ENCODE results near the gene SEMA7A. TPM values are rescaled to one million over a fixed set of nuclear protein-coding genes. Genes with fewer than 3 reads are reported as not detected.
"Not testable (repeated sequence)": the region's sequence is repeated elsewhere in the genome, so short reads cannot be mapped to it uniquely, and the experiment has no call there.

The SEMA7A gene
- total and polyA plus RNA-seq, 2 of the 4 experiments (the other 2 are of a cell fraction), result 30.5 to 87.3 TPM

DNA sequence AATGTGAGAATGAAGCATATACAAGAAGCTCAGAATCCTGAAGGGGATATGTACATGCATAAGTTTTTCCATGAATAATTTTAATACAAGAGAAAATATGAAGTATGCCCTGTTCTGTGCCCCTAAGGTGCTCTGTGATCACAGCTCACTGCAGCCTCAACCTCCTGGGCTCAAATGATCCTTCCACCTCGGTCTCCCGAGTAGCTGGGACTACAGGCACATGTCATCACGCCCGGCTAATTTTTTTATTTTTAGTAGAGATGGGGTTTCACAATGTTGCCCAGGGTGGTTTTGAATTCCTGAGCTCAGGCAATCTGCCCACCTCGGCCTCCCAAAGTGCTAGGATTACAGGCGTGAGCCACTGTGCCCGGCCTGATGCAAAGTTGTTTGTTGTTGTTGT lies 37.9 kb upstream of the SEMA7A start:
- H2BK5ac ChIP-seq (ENCODE audit: low read depth, low read length, poor library complexity, severe bottlenecking); H3K56ac ChIP-seq (ENCODE audit: extremely low read depth, insufficient read depth, low read length); H2BK20ac ChIP-seq (ENCODE audit: low read depth, low read length); H3K9ac ChIP-seq (ENCODE audit: low read depth, low read length); H4K20me1 ChIP-seq (ENCODE audit: insufficient read depth, low read length); POLR2A ChIA-PET (ENCODE audit: unreplicated experiment); intact Hi-C loops (cut with micrococcal nuclease); H3K4me3 ChIP-seq (ENCODE audit: insufficient read depth, low read depth, low read length); in situ Hi-C loops (cut with MboI; ENCODE audit: low sequenced_read_pairs); BruUV-seq (replicated peaks); H2AK9ac ChIP-seq (replicated peaks; ENCODE audit: low read depth, low read length, poor library complexity); H2AK5ac ChIP-seq (ENCODE audit: low read depth, low read length); H4K8ac ChIP-seq (ENCODE audit: low read depth in 2 of 2, low read length in 2 of 2); H4K91ac ChIP-seq (ENCODE audit: insufficient read depth, low read depth, low read length); ATAC-seq (ENCODE audit: low read depth); H3K27me3 ChIP-seq (ENCODE audit: control insufficient read depth, insufficient read depth, low read length); H3K9me1 ChIP-seq (ENCODE audit: insufficient read depth, low read length); H2BK15ac ChIP-seq (ENCODE audit: low read depth, low read length); DNase-seq; H2AFZ ChIP-seq (replicated peaks; ENCODE audit: low read length, poor library complexity); H3K14ac ChIP-seq (replicated peaks; ENCODE audit: low read depth, low read length); dilution Hi-C loops (cut with HindIII; ENCODE audit: low sequenced_read_pairs, unreplicated experiment); H3K4me2 ChIP-seq (ENCODE audit: low read depth, low read length); H3K4me1 ChIP-seq (ENCODE audit: control insufficient read depth, insufficient read depth, low read length); H4K5ac ChIP-seq (ENCODE audit: low read depth, low read length); H3K36me3 ChIP-seq (ENCODE audit: control insufficient read depth, insufficient read depth, low read length); H3K9me3 ChIP-seq (ENCODE audit: control insufficient read depth, insufficient read depth, low read length); H3K79me1 ChIP-seq (ENCODE audit: low read depth in 1 of 2, low read length in 2 of 2); H3K27ac ChIP-seq (ENCODE audit: insufficient read depth, low read length); H3K4ac ChIP-seq (ENCODE audit: low read depth, low read length); H2BK120ac ChIP-seq (ENCODE audit: low read depth, low read length); H3K23ac ChIP-seq (ENCODE audit: low read depth, low read length); H3K18ac ChIP-seq (ENCODE audit: low read depth, low read length): not testable (repeated sequence)
- CTCF ChIA-PET, result interaction anchor here (0.9 kb wide), 1 partner anchor 90 kb away, joined by 3 read pairs; no protein-coding TSS in a partner anchor
- 92% methylated on average over 3 of the region's 7 CpGs; no CpG with 5 or more reads in 1 of the 2 experiments for WGBS, 2 experiments (ENCODE audit: extremely low coverage in 2 of 2, insufficient read length in 1 of 2)
